CD4-positive, alpha-beta T cell treated with Interleukin-21 for 1 hour (primary cell): ENCODE measurements around the gene TRIM65.
"Not testable (repeated sequence)": the region's sequence is repeated elsewhere in the genome, so short reads cannot be mapped to it uniquely, and the experiment has no call there.

Source experiments
- DNase-seq: peaks from one replicate; pipeline ENCODE4 v3.0.0-alpha.2; 2020

TRIM65 gene

GRCh38 chr17:75895370-75896155 is 1.2 kb downstream of the TRIM65 start:
- no peak for DNase-seq

- DNase-seq: no peak
Observed at GRCh38 chr17:75894049-75894733, 2.6 kb downstream of the TRIM65 start.

GRCh38 chr17:75893305-75894048 is 3.3 kb downstream of the TRIM65 start:
- DNase-seq: no peak

- DNase-seq: no peak
Observed at GRCh38 chr17:75892556-75893224, 4.1 kb downstream of the TRIM65 start.

- no peak for DNase-seq
Observed at GRCh38 chr17:75891605-75892555, 4.9 kb downstream of the TRIM65 start.

GRCh38 chr17:75891022-75891604 is 5.6 kb downstream of the TRIM65 start:
- DNase-seq: no peak

- no peak for DNase-seq
Observed at GRCh38 chr17:75889454-75889853, 7.3 kb downstream of the TRIM65 start.

- DNase-seq: no peak
Observed at GRCh38 chr17:75888484-75888883, 8.3 kb downstream of the TRIM65 start.

- DNase-seq: not testable (repeated sequence)
Observed at GRCh38 chr17:75885860-75886259, 10.9 kb downstream of the TRIM65 start.

GRCh38 chr17:75885431-75885830 is 11.3 kb downstream of the TRIM65 start:
- DNase-seq: no peak

GRCh38 chr17:75881678-75882454 is 14.9 kb downstream of the TRIM65 start:
- DNase-seq: peak; percentile 45

- no peak for DNase-seq
Observed at GRCh38 chr17:75880266-75880665, 16.5 kb downstream of the TRIM65 start.

GRCh38 chr17:75878174-75878998 is 18.4 kb downstream of the TRIM65 start, which contains the start of gene TRIM47:
Gene TRIM47, minus strand, starts transcription at chr17:75878581. Its CDS starts 33 bp downstream, at chr17:75878548.
- no peak for DNase-seq

- DNase-seq: peak; percentile 75
Observed at GRCh38 chr17:75877752-75878173, 19.0 kb downstream of the TRIM65 start.

GRCh38 chr17:75876938-75877751 is 19.6 kb downstream of the TRIM65 start:
- DNase-seq: no peak

GRCh38 chr17:75876190-75876937 is 20.4 kb downstream of the TRIM65 start:
- DNase-seq: peak; percentile 83

GRCh38 chr17:75875940-75876189 is 20.9 kb downstream of the TRIM65 start:
- no peak for DNase-seq
